GM18867 (cell line): ENCODE data around the gene WDR83.
"Not testable (repeated sequence)": the region's sequence is repeated elsewhere in the genome, so short reads cannot be mapped to it uniquely, and the experiment has no call there.

Experiments used
- ATAC-seq: cut with Tn5 transposase; IDR thresholded peaks from one replicate; pipeline ENCODE4 v1.9.1; 2021; ENCODE audit warnings: mild to moderate bottlenecking, moderate library complexity; ENCODE audit not compliant: unreplicated experiment

Gene WDR83

GRCh38 chr19:12655546-12655945, 11.1 kb upstream of the WDR83 start:
- no peak for ATAC-seq

- ATAC-seq: no peak
Observed at GRCh38 chr19:12656899-12657571, 9.6 kb upstream of the WDR83 start.

GRCh38 chr19:12657966-12658365, 8.6 kb upstream of the WDR83 start:
- ATAC-seq: no peak

GRCh38 chr19:12660980-12661379, 5.6 kb upstream of the WDR83 start:
- no peak for ATAC-seq

- ATAC-seq: no peak
Observed at GRCh38 chr19:12664406-12665280, 2.0 kb upstream of the WDR83 start.

GRCh38 chr19:12665281-12665573, 1.4 kb upstream of the WDR83 start:
- no peak for ATAC-seq

- ATAC-seq: no peak
Observed at GRCh38 chr19:12665671-12666264, 839 bp upstream of the WDR83 start.

- ATAC-seq: no peak
Observed at GRCh38 chr19:12667731-12668302, 1.2 kb downstream of the WDR83 start.

GRCh38 chr19:12668346-12668745, 1.7 kb downstream of the WDR83 start:
- no peak for ATAC-seq

GRCh38 chr19:12668932-12669269, 2.3 kb downstream of the WDR83 start:
- no peak for ATAC-seq

- peak; percentile 37 for ATAC-seq
Observed at GRCh38 chr19:12669270-12670158, 2.9 kb downstream of the WDR83 start.

GRCh38 chr19:12670159-12670928, 3.7 kb downstream of the WDR83 start:
- no peak for ATAC-seq

GRCh38 chr19:12672744-12673143, 6.1 kb downstream of the WDR83 start:
- ATAC-seq: no peak

- no peak for ATAC-seq
Observed at GRCh38 chr19:12675399-12675798, 8.8 kb downstream of the WDR83 start.

- no peak for ATAC-seq
Observed at GRCh38 chr19:12675940-12676339, 9.3 kb downstream of the WDR83 start.

GRCh38 chr19:12676384-12676792, 9.8 kb downstream of the WDR83 start:
- ATAC-seq: no peak

- no peak for ATAC-seq
Observed at GRCh38 chr19:12676928-12677327, 10.3 kb downstream of the WDR83 start.

- ATAC-seq: not testable (repeated sequence)
Observed at GRCh38 chr19:12678039-12678438, 11.4 kb downstream of the WDR83 start.

- no peak for ATAC-seq
Observed at GRCh38 chr19:12680034-12680433, 13.4 kb downstream of the WDR83 start.
